ENCODE results near the gene PLXDC1.
"Not testable (repeated sequence)": the region's sequence is repeated elsewhere in the genome, so short reads cannot be mapped to it uniquely, and the experiment has no call there.

Gene PLXDC1

GRCh38 chr17:39122991-39123390 lies 28.4 kb downstream of the PLXDC1 start:
- Histone ChIP-seq H3K4me1 (ENCODE audit: control insufficient read depth, insufficient read depth, low read length) (no peaks in the 10 kb centered on the region), H3K4me3 (ENCODE audit: low read depth, low read length) (no peak overlapping the region), H3K36me3 (ENCODE audit: control insufficient read depth in 2 of 2, insufficient read depth in 1 of 2, low read length in 2 of 2) (no peaks in the 10 kb centered on the region), H3K27ac (ENCODE audit: extremely low read depth, low read depth, low read length) (no peak overlapping the region), H3K9me3 (ENCODE audit: control insufficient read depth, insufficient read depth, low read depth, low read length) (no peaks in the 10 kb centered on the region)
- TF ChIP-seq ZNF561 (tag by site-specific recombination; IDR thresholded peaks at IDR 0.05; ENCODE audit: borderline replicate concordance) (no peak), ZNF114 (tag by site-specific recombination; IDR thresholded peaks at IDR 0.05) (no peak), BCL11B (tag by site-specific recombination; IDR thresholded peaks at IDR 0.05; ENCODE audit: low read depth) (no peak), REPIN1 (tag by site-specific recombination; IDR thresholded peaks at IDR 0.05; ENCODE audit: low read depth) (no peak), ZNF426 (tag by site-specific recombination; IDR thresholded peaks at IDR 0.05) (no peak)
- ChIA-PET CTCF (interaction anchor here (0.7 to 1.4 kb wide), 4 partner anchors 9 to 139 kb away, joined by 4 read pairs; no protein-coding TSS in a partner anchor), POLR2A (no interaction called here)

DNA sequence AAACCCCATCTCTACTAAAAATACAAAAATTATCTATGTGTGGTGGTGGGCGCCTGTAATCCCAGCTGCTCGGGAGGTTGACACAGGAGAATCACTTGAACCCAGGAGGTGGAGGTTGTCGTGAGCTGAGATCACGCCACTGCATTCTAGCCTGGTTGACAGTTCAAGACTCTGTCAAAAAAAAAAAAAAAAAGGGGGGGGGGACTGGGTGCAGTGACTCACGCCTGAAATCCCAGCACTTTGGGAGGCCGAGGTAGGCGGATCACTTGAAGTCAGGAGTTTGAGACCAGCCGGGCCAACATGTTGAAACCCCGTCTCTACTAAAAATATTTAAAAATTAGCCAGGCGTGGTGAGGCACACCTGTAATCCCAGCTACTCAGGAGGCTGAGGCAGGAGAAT lies 29.5 kb downstream of the PLXDC1 start:
- H3K36me3 ChIP-seq (ENCODE audit: control insufficient read depth in 2 of 2, insufficient read depth in 1 of 2, low read length in 2 of 2); POLR2A ChIA-PET; H3K27ac ChIP-seq (ENCODE audit: extremely low read depth, low read depth, low read length); CTCF ChIA-PET; H3K4me3 ChIP-seq (ENCODE audit: low read depth, low read length); H3K9me3 ChIP-seq (ENCODE audit: control insufficient read depth, insufficient read depth, low read depth, low read length); H3K4me1 ChIP-seq (ENCODE audit: control insufficient read depth, insufficient read depth, low read length): not testable (repeated sequence)

DNA sequence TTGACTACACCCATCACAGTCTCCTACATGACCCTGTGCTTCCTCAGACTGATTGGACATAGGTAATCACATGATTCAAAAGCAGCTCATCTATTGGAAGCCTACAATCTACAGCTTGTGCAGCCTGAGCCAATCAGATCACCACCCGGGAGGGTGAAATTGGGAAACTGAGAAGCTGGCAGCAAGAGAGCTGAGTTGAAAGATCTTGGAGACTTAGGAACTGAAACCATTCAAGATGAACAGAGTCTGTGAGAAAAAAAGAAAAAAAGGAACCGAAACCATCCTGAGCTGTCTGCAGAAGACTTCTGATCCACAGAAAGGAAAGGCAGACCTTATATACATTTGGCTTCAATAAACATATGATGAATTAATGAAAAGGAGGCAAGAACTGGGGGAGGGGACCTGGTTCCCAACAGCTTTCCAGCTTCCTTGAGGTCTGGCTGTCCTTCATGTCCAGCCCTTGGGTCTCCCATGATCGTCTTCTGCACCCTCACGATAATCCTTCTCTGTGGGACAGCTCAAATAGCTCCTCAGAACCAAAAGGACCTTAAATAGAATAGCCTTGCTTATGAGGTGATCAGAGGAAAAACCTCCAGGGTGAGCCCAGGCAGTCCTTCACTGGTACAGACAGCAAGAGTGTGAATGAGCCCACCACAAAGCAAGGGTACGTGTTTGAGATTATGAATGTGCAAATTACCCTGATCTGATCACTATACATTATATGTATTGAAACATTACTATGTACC lies 32.6 kb downstream of the PLXDC1 start:
- ChIA-PET POLR2A (interaction anchor here (0.6 kb wide), 1 partner anchor 15 kb away, joined by 3 read pairs; no protein-coding TSS in a partner anchor), CTCF (interaction anchor here (0.5 to 1.3 kb wide), 7 partner anchors 15 to 550 kb away, joined by 3 to 5 read pairs (median 3); no protein-coding TSS in a partner anchor)
- no peaks in the 10 kb centered on the region for H3K36me3 ChIP-seq (ENCODE audit: control insufficient read depth in 2 of 2, insufficient read depth in 1 of 2, low read length in 2 of 2)
- H3K27ac ChIP-seq (ENCODE audit: extremely low read depth, low read depth, low read length): no peak overlapping the region
- H3K4me1 ChIP-seq (ENCODE audit: control insufficient read depth, insufficient read depth, low read length): no peaks in the 10 kb centered on the region
- no peak overlapping the region for H3K4me3 ChIP-seq (ENCODE audit: low read depth, low read length)
- H3K9me3 ChIP-seq (ENCODE audit: control insufficient read depth, insufficient read depth, low read depth, low read length): no peaks in the 10 kb centered on the region
- TF ChIP-seq, protein P1, sequence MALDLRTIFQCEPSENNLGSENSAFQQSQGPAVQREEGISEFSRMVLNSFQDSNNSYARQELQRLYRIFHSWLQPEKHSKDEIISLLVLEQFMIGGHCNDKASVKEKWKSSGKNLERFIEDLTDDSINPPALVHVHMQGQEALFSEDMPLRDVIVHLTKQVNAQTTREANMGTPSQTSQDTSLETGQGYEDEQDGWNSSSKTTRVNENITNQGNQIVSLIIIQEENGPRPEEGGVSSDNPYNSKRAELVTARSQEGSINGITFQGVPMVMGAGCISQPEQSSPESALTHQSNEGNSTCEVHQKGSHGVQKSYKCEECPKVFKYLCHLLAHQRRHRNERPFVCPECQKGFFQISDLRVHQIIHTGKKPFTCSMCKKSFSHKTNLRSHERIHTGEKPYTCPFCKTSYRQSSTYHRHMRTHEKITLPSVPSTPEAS (tag by site-specific recombination; IDR thresholded peaks at IDR 0.05): no peak

DNA sequence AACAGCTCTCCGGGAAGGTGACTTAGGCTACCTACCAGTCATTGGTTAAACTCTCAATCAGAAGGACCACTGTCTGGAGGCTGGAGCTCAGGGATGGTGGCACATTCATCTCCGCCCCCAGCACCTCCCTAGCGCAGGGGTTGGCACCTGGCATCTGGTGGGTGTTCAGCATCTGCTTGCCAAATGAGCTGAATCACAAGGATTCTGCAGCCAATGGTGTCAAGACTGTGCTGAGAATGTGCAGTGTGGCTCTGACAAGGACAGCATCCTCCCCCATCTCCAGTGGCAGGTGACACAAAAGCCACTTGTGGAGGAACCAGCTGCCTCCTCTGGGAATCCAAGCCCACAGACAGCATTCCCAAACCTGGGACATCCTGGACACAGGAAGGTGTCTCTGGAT lies 35.2 kb downstream of the PLXDC1 start:
- no peaks in the 10 kb centered on the region for H3K36me3 ChIP-seq (ENCODE audit: control insufficient read depth in 2 of 2, insufficient read depth in 1 of 2, low read length in 2 of 2)
- H3K4me3 ChIP-seq (ENCODE audit: low read depth, low read length): no peak overlapping the region
- ChIA-PET POLR2A (no interaction called here), CTCF (interaction anchor here (0.6 to 2.4 kb wide), 3 partner anchors 37 to 133 kb away, joined by 4 to 10 read pairs (median 5); no protein-coding TSS in a partner anchor)
- H3K27ac ChIP-seq (ENCODE audit: extremely low read depth, low read depth, low read length): no peak overlapping the region
- H3K4me1 ChIP-seq (ENCODE audit: control insufficient read depth, insufficient read depth, low read length): no peaks in the 10 kb centered on the region
- no peaks in the 10 kb centered on the region for H3K9me3 ChIP-seq (ENCODE audit: control insufficient read depth, insufficient read depth, low read depth, low read length)
- TF ChIP-seq ZFHX2 (tag by site-specific recombination; conservative IDR thresholded peaks at IDR 0.05) (0 out of 2 replicates have a peak, but pooled peaks have one; percentile 25), YY2 (tag by site-specific recombination; IDR thresholded peaks at IDR 0.05) (no peak), ZBTB1 (tag by site-specific recombination; IDR thresholded peaks at IDR 0.05) (no peak), ZNF239 (tag by site-specific recombination; IDR thresholded peaks at IDR 0.05) (peak; percentile 70; the same call in 1 of the 2 replicates), ZNF544 (tag by site-specific recombination; IDR thresholded peaks at IDR 0.05) (no peak)
- TF ChIP-seq, protein P2, sequence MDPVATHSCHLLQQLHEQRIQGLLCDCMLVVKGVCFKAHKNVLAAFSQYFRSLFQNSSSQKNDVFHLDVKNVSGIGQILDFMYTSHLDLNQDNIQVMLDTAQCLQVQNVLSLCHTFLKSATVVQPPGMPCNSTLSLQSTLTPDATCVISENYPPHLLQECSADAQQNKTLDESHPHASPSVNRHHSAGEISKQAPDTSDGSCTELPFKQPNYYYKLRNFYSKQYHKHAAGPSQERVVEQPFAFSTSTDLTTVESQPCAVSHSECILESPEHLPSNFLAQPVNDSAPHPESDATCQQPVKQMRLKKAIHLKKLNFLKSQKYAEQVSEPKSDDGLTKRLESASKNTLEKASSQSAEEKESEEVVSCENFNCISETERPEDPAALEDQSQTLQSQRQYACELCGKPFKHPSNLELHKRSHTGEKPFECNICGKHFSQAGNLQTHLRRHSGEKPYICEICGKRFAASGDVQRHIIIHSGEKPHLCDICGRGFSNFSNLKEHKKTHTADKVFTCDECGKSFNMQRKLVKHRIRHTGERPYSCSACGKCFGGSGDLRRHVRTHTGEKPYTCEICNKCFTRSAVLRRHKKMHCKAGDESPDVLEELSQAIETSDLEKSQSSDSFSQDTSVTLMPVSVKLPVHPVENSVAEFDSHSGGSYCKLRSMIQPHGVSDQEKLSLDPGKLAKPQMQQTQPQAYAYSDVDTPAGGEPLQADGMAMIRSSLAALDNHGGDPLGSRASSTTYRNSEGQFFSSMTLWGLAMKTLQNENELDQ (tag by site-specific recombination; IDR thresholded peaks at IDR 0.05; ENCODE audit: low read depth): no peak
- TF ChIP-seq, protein P3, sequence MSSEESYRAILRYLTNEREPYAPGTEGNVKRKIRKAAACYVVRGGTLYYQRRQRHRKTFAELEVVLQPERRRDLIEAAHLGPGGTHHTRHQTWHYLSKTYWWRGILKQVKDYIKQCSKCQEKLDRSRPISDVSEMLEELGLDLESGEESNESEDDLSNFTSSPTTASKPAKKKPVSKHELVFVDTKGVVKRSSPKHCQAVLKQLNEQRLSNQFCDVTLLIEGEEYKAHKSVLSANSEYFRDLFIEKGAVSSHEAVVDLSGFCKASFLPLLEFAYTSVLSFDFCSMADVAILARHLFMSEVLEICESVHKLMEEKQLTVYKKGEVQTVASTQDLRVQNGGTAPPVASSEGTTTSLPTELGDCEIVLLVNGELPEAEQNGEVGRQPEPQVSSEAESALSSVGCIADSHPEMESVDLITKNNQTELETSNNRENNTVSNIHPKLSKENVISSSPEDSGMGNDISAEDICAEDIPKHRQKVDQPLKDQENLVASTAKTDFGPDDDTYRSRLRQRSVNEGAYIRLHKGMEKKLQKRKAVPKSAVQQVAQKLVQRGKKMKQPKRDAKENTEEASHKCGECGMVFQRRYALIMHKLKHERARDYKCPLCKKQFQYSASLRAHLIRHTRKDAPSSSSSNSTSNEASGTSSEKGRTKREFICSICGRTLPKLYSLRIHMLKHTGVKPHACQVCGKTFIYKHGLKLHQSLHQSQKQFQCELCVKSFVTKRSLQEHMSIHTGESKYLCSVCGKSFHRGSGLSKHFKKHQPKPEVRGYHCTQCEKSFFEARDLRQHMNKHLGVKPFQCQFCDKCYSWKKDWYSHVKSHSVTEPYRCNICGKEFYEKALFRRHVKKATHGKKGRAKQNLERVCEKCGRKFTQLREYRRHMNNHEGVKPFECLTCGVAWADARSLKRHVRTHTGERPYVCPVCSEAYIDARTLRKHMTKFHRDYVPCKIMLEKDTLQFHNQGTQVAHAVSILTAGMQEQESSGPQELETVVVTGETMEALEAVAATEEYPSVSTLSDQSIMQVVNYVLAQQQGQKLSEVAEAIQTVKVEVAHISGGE (tag by site-specific recombination; conservative IDR thresholded peaks at IDR 0.05; ENCODE audit: low read depth): no peak
